Nephron (organoid): ENCODE measurements around the gene LY86.
"Not testable (repeated sequence)": the region's sequence is repeated elsewhere in the genome, so short reads cannot be mapped to it uniquely, and the experiment has no call there.

ENCODE experiments used
- H3K27ac Mint-ChIP-seq, 3 experiments: 2 replicates each; pipeline ENCODE4 v1.8.0; 2020; ENCODE audit warnings: mixed read lengths in 3 of 3, mild to moderate bottlenecking in 2 of 3, moderate library complexity in 1 of 3
- H3K27me3 Mint-ChIP-seq: 2 replicates; pipeline ENCODE4 v1.8.0; 2021; ENCODE audit warnings: low read depth, mild to moderate bottlenecking, moderate library complexity, mixed read lengths
- H3K36me3 Mint-ChIP-seq: 2 replicates; pipeline ENCODE4 v1.8.0; 2020; ENCODE audit warnings: low read depth, mixed read lengths
- H3K4me1 Mint-ChIP-seq: 2 replicates; pipeline ENCODE4 v1.8.0; 2020; ENCODE audit warnings: mixed read lengths
- H3K4me3 Mint-ChIP-seq, 3 experiments: 2 replicates each; pipeline ENCODE4 v1.8.0; 2020; ENCODE audit warnings: mild to moderate bottlenecking in 3 of 3, mixed read lengths in 3 of 3, moderate library complexity in 2 of 3
- H3K9me3 Mint-ChIP-seq: 2 replicates; pipeline ENCODE4 v1.8.0; 2020; ENCODE audit warnings: mixed read lengths
- CTCF ChIP-seq, 3 experiments: fragments of 200-600 bp; sonication (generic); IDR thresholded peaks; one replicate each; pipeline ENCODE4 v1.5.0; 2021; ENCODE audit warnings: antibody characterized with exemption in 3 of 3; ENCODE audit not compliant: unreplicated experiment in 3 of 3

LY86 gene

GRCh38 chr6:6602262-6602661, 13.7 kb downstream of the LY86 start:
- H3K9me3 Mint-ChIP-seq, result peaks cover 27% of the 10 kb centered on the region
- H3K36me3 Mint-ChIP-seq, result no peaks in the 10 kb centered on the region
- H3K4me1 Mint-ChIP-seq, result no peaks in the 10 kb centered on the region
- H3K27me3 Mint-ChIP-seq, result peaks cover 3% of the 10 kb centered on the region
- H3K27ac Mint-ChIP-seq, result no peak overlapping the region
- TF ChIP-seq CTCF (IDR thresholded peaks at IDR 0.05; ENCODE audit: unreplicated experiment in 3 of 3), result no peak
- H3K4me3 Mint-ChIP-seq, result no peak overlapping the region

- TF ChIP-seq CTCF (IDR thresholded peaks at IDR 0.05; ENCODE audit: unreplicated experiment in 3 of 3), result no peak
- H3K9me3 Mint-ChIP-seq, result peaks cover 33% of the 10 kb centered on the region
- H3K4me1 Mint-ChIP-seq, result no peaks in the 10 kb centered on the region
- H3K4me3 Mint-ChIP-seq, result no peak overlapping the region
- peaks cover 3% of the 10 kb centered on the region for H3K27me3 Mint-ChIP-seq
- no peaks in the 10 kb centered on the region for H3K36me3 Mint-ChIP-seq
- no peak overlapping the region for H3K27ac Mint-ChIP-seq
Observed at GRCh38 chr6:6603317-6603716, 14.8 kb downstream of the LY86 start.

GRCh38 chr6:6604015-6604414, 15.5 kb downstream of the LY86 start:
- no peaks in the 10 kb centered on the region for H3K4me1 Mint-ChIP-seq
- peaks cover 3% of the 10 kb centered on the region for H3K27me3 Mint-ChIP-seq
- no peaks in the 10 kb centered on the region for H3K36me3 Mint-ChIP-seq
- no peak overlapping the region for H3K4me3 Mint-ChIP-seq
- TF ChIP-seq CTCF (IDR thresholded peaks at IDR 0.05; ENCODE audit: unreplicated experiment in 3 of 3), result no peak
- peaks cover 33% of the 10 kb centered on the region for H3K9me3 Mint-ChIP-seq
- H3K27ac Mint-ChIP-seq, result no peak overlapping the region

- peaks cover 33% of the 10 kb centered on the region for H3K9me3 Mint-ChIP-seq
- peaks cover 3% of the 10 kb centered on the region for H3K27me3 Mint-ChIP-seq
- H3K4me1 Mint-ChIP-seq, result no peaks in the 10 kb centered on the region
- TF ChIP-seq CTCF (IDR thresholded peaks at IDR 0.05; ENCODE audit: unreplicated experiment in 3 of 3), result no peak
- no peaks in the 10 kb centered on the region for H3K36me3 Mint-ChIP-seq
- no peak overlapping the region for H3K4me3 Mint-ChIP-seq
- no peak overlapping the region for H3K27ac Mint-ChIP-seq
Observed at GRCh38 chr6:6604566-6604965, 16.0 kb downstream of the LY86 start.

- no peaks in the 10 kb centered on the region for H3K36me3 Mint-ChIP-seq
- H3K4me1 Mint-ChIP-seq, result no peaks in the 10 kb centered on the region
- TF ChIP-seq CTCF (IDR thresholded peaks at IDR 0.05; ENCODE audit: unreplicated experiment in 3 of 3), result no peak
- H3K4me3 Mint-ChIP-seq, result no peak overlapping the region
- H3K27me3 Mint-ChIP-seq, result peaks cover 3% of the 10 kb centered on the region
- H3K27ac Mint-ChIP-seq, result no peak overlapping the region
- H3K9me3 Mint-ChIP-seq, result peaks cover 30% of the 10 kb centered on the region
Observed at GRCh38 chr6:6605873-6606272, 17.4 kb downstream of the LY86 start.

GRCh38 chr6:6606391-6607030, 18.0 kb downstream of the LY86 start:
- not testable (repeated sequence) for H3K27me3 Mint-ChIP-seq, H3K4me1 Mint-ChIP-seq, H3K4me3 Mint-ChIP-seq, H3K36me3 Mint-ChIP-seq, H3K27ac Mint-ChIP-seq
- H3K9me3 Mint-ChIP-seq, result peaks cover 27% of the 10 kb centered on the region
